GM10266 (cell line): ENCODE results near the gene GMDS.

Experiments
- DNase-seq: peaks from one replicate; pipeline ENCODE4 v3.0.0; 2012; ENCODE audit errors: extremely low spot score
- TF ChIP-seq, protein P1 (sequence below): IDR thresholded peaks from 2 replicates; pipeline ENCODE4 v1.5.1; 2012; ENCODE audit warnings: mild to moderate bottlenecking, low read depth; ENCODE audit not compliant: control insufficient read depth, insufficient read depth; ENCODE audit errors: missing control alignments

The GMDS gene

GRCh38 chr6:1621070-1621701, 624.2 kb downstream of the GMDS start:
- DNase-seq, result peak; percentile 36
- TF ChIP-seq, protein P1, sequence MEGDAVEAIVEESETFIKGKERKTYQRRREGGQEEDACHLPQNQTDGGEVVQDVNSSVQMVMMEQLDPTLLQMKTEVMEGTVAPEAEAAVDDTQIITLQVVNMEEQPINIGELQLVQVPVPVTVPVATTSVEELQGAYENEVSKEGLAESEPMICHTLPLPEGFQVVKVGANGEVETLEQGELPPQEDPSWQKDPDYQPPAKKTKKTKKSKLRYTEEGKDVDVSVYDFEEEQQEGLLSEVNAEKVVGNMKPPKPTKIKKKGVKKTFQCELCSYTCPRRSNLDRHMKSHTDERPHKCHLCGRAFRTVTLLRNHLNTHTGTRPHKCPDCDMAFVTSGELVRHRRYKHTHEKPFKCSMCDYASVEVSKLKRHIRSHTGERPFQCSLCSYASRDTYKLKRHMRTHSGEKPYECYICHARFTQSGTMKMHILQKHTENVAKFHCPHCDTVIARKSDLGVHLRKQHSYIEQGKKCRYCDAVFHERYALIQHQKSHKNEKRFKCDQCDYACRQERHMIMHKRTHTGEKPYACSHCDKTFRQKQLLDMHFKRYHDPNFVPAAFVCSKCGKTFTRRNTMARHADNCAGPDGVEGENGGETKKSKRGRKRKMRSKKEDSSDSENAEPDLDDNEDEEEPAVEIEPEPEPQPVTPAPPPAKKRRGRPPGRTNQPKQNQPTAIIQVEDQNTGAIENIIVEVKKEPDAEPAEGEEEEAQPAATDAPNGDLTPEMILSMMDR, result no peak

- no peak for DNase-seq
- TF ChIP-seq, protein P1, result no peak
These were observed 624.8 kb downstream of the GMDS start for GRCh38 chr6:1620504-1621069.

DNA sequence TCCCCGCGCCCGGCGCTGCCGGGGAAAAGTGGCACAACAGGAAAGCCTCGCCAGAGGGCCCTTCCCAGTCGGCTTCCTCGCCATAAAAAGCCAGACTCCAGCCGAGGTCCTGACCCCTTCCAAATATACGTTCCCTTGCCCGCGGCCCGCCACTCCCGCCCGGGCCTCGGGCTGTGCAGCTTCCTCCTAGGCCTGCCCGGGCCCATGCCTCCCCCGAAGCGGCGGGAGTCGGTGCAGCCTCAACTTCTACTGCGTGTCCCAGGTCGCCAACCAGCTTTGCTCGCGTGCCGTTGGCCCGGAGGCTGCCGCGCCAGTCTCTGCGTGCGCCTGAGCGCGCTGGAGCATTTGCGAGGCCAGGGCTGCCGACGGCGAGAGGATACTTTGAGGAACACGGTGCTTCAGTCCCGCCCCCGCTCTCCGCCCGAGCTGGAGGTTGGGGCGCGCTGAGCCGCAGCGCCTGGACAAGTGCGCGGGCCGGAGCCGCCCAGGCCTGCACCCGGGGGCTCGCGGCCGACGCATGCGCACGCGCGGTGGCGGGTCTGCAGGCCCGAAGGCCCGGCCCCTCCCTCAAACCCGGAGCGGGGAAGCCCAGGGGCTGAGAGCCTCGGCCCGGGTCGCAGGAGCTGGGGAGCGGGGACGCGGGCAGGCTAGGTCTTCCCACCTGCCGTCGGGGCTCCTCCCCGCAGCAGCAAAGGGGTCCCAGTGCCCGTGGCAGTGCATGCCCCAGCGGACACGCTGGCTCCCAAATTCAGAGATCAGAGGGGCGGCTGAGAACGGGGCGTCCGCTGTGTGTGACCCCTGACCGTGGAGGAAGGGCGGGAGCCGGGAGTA, 625.5 kb downstream of the GMDS start:
- DNase-seq, result peak; percentile 75
- TF ChIP-seq, protein P1, result no peak

DNA sequence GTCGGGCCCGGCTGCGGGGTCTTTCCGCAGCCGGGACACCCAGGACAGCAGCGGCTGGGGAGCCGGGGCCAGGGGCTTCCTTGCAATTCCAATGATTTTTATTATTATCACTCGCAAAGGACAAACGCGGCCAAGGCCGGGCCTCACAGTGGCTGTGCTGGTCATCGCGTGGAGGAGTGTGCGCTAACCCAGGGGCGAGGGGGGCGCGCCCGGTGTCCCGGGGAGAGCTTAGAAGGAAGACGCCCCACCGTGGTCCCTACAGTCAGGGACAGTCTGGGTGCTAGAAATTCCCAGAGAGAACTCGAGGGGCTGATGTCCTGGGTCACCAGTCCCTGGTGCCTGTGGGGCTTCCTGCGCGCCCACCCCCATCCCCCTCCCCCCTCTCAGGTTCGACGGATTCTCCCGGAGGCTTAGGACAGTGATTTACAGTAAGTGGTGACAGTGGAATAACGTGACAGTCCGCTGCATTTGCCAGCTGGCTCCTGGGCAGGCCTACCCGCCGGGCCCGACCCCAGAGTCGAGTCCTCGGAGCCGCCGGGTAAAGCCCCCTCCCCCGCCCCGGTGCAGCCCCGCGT, 626.2 kb downstream of the GMDS start:
- peak; percentile 42 for DNase-seq
- TF ChIP-seq, protein P1, result no peak

DNA sequence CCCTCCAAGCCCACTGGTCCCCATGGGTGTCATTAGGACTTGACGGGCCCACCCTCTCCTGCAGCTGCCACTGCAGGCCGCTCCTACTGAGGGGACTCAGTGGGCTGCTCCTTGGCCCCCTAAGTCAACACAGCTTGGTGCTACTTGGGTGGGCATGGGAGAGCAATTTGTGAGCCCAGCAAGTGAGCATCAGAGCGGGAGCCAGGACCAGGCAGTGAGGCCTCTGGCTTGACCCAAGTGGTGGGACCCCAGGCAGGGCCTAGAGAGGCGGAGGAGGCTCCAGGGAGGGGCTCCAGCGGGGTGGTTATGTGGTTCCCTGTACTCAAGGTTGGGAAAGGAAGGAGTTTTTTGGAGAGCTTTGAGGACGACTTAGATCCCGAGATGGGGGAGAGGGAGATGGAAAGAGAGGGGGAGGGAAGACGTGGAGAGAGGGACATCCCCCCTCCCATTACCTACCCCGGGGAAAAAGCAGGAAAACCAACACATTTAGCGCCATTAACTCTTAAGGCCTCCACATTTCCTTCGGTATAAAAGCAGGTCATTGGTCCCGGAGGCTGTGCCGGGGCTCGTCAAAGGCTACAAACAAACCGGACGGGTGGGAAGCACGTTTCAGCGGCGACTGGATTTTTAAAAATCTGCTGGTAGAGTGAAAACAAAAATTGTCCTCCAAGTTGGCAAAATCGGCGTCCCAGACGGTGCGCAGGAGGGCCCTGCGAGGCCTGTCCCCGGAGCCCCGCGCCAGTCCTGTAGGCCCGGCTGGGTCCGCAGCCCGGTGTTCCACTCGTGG, 626.9 kb downstream of the GMDS start:
- DNase-seq, result peak; percentile 29

More for the DNA sequence above, 626.9 kb downstream of the GMDS start:
- TF ChIP-seq, protein P1, result no peak
